GM13976 (cell line): Measurements from ENCODE around the gene ATP11A.

Source experiments
- DNase-seq: peaks from one replicate; pipeline ENCODE4 v3.0.0; 2012; ENCODE audit warnings: low spot score
- CTCF ChIP-seq: IDR thresholded peaks from 2 replicates; pipeline ENCODE4 v1.5.1; 2012; ENCODE audit warnings: borderline replicate concordance, mild to moderate bottlenecking; ENCODE audit not compliant: insufficient read depth; ENCODE audit errors: extremely low read depth, missing control alignments, control extremely low read depth
- in situ Hi-C: fragments of 300-500 bp; cut with MboI; formaldehyde crosslinking; loops from one replicate; pipeline ENCODE4 v1.12.0; 2022; ENCODE audit warnings: low sequenced_read_pairs, mixed read lengths, inconsistent platforms; ENCODE audit not compliant: unreplicated experiment

ATP11A gene

GRCh38 chr13:112648101-112648500 lies 41.7 kb upstream of the ATP11A start:
- DNase-seq, result no peak
- no peak for TF ChIP-seq CTCF
- in situ Hi-C loops, result loop anchor here (10.0 kb wide), 1 partner anchor 227 kb away; no protein-coding TSS in a partner anchor

- DNase-seq, result no peak
- in situ Hi-C loops, result loop anchor here (10.0 kb wide), 1 partner anchor 226 kb away; no protein-coding TSS in a partner anchor
- no peak for TF ChIP-seq CTCF
Measured at GRCh38 chr13:112648966-112649690, 40.7 kb upstream of the ATP11A start.

DNA sequence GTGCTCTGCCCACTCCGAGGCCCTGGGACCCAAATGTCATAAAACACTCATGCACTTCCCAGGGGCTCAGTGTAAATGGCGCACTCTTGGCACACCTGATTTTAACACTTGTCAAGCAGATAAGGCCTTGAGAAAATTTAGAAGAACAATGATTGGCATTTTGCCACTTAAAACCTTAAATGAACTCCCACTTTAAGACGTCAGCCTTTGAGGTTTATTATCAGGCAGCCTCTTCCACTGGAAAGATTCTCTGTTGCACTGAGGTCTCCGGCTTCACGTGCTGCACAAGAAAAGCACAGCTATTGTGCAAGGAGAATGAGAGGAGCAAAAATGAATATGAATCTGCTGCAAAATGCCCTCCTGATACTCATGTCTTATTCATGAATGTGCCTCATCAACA lies 38.5 kb upstream of the ATP11A start:
- no peak for DNase-seq
- TF ChIP-seq CTCF, result no peak
- in situ Hi-C loops, result no loop called here

GRCh38 chr13:112651750-112652511 lies 37.9 kb upstream of the ATP11A start:
- DNase-seq, result no peak
- in situ Hi-C loops, result no loop called here

GRCh38 chr13:112652512-112653070 lies 37.2 kb upstream of the ATP11A start:
- no peak for DNase-seq
- in situ Hi-C loops, result no loop called here
- TF ChIP-seq CTCF, result no peak

More at GRCh38 chr13:112651750-112652511, 37.9 kb upstream of the ATP11A start:
- no peak for TF ChIP-seq CTCF

DNA sequence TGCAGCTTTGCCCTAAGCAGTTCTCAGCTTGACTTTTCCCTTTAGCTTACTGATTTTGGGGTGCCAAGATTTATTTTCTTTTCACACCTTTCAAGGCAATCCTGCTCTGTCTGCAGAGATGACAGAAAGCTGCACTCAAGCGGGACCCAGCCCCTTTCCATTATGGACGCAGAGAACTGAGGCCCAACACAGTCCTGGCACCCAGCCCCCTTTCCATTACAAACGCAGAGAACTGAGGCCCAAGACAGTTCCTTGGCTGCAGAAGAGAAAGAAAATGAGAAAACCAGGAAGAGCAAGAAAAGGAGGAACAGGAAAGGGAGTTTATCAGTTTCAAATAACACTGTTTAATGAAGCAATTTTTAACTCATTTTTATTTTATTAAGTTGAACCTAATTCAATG lies 36.8 kb upstream of the ATP11A start:
- no peak for TF ChIP-seq CTCF
- in situ Hi-C loops, result no loop called here

More for the DNA sequence above, 36.8 kb upstream of the ATP11A start:
- DNase-seq, result no peak
